GM19397 (cell line): ENCODE results near the gene HGS.
A peak's percentile ranks its signal among the peaks of the same experiment; 100 is the strongest.
"Not testable (repeated sequence)": the region's sequence is repeated elsewhere in the genome, so short reads cannot be mapped to it uniquely, and the experiment has no call there.

Experiments used
- ATAC-seq: cut with Tn5 transposase; IDR thresholded peaks from one replicate; pipeline ENCODE4 v1.9.1; 2021; ENCODE audit warnings: mild to moderate bottlenecking, moderate library complexity; ENCODE audit not compliant: unreplicated experiment

The HGS gene

GRCh38 chr17:81656118-81656743, 27.6 kb upstream of the HGS start, which contains the start of gene PDE6G:
Gene PDE6G, minus strand, starts transcription at chr17:81656542. Its CDS starts 3,237 bp downstream, at chr17:81653305.
- ATAC-seq: no peak

DNA sequence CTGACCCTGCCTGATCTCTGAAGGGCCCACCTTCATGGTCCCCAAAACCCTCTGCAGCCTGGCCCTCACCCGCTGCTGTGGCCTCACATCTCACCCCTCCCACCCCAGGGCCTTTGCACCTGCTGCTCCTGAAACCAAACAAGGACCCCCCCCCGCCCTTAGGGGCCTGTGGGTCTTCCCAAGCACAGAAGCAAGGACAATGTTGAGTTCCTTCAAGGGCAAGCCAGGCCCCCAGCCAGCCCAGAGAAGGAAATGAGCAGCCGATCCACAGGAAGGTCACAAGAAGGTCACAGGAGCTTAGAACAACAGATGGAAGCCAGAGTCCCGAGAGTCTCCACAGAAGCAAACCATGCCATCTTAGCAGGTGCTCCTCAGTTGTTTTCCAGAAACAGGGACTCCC, 27.0 kb upstream of the HGS start:
- no peak for ATAC-seq

GRCh38 chr17:81659038-81659437, 24.8 kb upstream of the HGS start:
- no peak for ATAC-seq

DNA sequence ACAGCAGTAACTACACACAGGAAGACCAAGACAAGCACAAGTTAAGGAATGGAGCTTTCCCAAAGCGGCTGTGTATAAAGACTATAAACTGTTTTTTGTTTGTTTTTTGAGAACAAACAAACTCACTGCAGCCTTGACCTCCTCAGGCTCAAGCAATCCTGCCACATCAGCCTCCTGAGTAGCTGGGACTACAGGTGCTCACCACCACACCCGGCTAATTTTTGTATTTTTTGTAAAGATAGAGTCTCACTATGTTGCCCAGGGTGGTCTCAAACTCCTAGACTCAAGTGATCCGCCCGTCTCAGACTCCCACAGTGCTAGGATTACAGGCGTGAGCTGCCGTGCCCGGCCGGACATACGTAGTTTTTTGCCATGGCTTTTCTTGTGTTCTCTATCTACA, 23.4 kb upstream of the HGS start:
- ATAC-seq: no peak

DNA sequence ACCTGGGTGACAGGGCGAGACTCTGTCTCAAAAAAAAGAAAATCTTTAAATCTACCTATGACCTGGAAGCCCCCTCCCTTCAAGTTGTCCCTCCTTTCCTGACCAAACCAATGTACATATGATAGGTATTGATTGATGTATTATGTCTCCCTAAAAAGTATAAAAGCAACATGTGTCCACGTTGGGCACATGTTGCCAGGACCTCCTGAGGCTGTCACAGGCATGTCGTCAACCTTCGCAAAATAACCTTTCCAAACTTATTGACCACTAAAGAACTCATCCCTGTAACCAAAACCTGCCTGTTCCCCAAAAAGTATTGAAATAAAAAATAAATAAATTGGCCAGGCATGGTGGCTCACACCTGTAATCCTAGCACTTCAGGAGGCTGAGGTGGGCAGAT, 21.8 kb upstream of the HGS start:
- ATAC-seq: no peak

GRCh38 chr17:81664051-81664470, 19.8 kb upstream of the HGS start:
- no peak for ATAC-seq

GRCh38 chr17:81665205-81666091, 18.4 kb upstream of the HGS start:
- peak; percentile 4 for ATAC-seq

- ATAC-seq: no peak
These were observed 17.8 kb upstream of the HGS start for GRCh38 chr17:81666092-81666341.

DNA sequence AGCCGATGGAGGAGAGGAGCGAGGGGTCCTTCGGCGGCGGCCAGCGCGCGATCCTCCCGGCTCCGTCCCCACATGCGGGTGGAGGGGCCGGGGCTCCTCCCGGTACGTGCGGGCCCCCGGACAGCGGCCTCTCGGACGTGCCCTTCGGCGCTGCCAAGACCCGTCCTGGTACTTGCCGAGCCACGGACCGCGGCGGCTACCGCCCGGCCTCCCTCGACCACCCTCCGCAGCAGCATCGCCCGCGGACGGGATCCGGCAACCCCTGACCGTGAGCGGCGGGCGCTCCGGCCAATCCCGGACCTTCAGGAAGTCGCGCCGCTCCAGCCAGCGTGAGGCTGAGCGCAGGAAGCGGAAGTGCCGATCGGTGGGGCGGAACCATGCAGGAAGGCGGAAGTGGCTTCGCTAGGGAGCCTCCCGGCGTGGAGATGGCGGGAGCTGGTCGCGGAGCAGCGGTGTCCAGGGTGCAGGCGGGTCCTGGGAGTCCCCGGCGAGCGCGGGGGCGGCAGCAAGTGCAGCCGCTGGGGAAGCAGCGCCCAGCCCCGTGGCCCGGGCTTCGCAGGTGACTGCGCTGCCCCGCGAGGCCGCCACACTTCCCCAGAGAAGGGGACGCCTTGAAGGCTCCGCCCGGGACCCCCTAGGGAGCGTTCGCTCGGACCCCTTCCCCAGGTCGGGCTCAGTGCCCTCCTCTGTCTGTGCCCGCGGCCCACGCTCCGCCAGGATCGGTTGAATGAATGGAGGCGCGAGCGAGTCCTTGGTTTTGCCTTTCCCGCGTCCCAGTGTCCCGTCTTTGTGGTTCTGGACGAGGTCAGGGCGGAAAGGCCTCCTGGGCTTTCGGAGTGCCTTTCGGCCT, 17.2 kb upstream of the HGS start, which contains the start of the genes CCDC137 and OXLD1:
TSS of gene CCDC137 (plus strand) at position 396 of the 850 bp plus-strand sequence. CDS start at position 426, 30 bp downstream.
TSS of gene OXLD1 (minus strand) at position 264 of the 850 bp plus-strand sequence. CDS start at position 236, 28 bp downstream.
- ATAC-seq: peak; percentile 92

DNA sequence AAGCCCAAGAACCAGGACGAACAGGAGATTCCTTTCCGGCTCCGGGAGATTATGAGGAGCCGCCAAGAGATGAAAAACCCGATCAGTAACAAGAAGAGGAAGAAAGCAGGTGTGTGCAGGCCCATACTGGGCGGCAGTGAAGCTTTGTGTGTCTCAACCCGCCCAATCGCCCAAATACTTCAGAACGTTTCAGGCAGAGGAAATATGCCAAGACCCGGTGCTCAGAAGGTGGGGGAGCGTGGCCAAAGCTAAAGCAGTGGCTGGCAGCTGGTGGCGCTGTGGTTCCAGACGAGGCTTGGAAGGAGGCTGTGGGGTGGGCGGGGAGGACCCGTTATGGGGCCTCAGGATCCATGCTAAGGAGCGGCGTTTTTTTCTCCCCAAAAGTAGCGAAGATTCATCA, 16.1 kb upstream of the HGS start:
- no peak for ATAC-seq

- ATAC-seq: no peak
These were observed 11.3 kb upstream of the HGS start for GRCh38 chr17:81672504-81672903.

- ATAC-seq: no peak
These were observed 10.9 kb upstream of the HGS start for GRCh38 chr17:81672954-81673353.

GRCh38 chr17:81673561-81674258, 10.1 kb upstream of the HGS start:
- ATAC-seq: no peak

DNA sequence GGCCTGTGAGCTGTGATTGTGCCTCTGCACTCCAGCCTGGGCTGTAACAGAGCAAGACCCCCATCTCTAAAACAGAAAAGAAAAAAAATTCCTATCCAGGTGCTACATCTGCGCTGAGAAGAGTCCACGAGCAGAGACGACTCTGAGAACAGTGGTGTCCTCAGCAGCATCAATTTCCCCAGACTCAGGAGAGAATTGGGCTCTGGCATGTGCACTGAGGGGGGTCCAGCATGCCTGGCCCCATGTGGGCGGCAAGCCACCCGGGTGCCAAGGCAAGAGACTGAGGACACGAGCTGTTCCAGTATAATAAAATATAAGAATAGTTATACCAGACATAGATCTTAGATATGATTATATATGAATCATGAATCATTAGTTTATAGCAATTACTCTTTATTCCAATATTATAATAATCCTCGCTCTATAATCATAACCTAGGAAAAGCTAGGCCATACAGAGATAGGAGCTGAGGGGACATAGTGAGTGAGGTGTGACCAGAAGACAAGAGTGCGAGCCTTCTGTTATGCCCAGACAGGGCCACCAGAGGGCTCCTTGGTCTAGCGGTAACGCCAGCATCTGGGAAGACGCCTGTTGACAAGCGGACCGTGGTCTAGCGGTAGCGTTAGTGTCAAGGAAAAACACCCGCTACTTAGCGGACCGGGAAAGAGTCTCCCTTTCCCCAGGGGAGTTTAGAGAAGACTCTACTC, 8.1 kb upstream of the HGS start:
- not testable (repeated sequence) for ATAC-seq

- no peak for ATAC-seq
These were observed 6.9 kb upstream of the HGS start for GRCh38 chr17:81676906-81677305.

DNA sequence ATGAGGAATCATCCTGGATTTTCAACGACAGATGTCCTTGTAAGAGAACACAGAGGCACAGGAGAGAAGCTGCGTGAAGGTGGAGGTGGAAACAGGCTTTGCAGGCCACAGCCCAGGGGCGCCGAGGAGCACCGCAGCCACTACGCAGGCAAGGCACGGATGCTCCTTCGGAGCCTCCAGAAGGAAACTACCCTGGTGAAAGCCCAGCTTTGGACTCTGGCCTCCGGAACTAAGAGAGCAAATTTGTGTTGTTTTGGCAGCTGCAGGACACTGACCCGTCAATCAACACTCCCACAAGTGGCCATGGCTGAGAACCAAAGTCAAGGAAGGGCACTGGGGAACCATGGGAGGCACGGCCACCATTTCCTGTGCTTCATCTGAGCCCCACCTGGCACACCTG, 3.7 kb upstream of the HGS start:
- no peak for ATAC-seq

GRCh38 chr17:81681672-81682071, 2.1 kb upstream of the HGS start:
- ATAC-seq: no peak

DNA sequence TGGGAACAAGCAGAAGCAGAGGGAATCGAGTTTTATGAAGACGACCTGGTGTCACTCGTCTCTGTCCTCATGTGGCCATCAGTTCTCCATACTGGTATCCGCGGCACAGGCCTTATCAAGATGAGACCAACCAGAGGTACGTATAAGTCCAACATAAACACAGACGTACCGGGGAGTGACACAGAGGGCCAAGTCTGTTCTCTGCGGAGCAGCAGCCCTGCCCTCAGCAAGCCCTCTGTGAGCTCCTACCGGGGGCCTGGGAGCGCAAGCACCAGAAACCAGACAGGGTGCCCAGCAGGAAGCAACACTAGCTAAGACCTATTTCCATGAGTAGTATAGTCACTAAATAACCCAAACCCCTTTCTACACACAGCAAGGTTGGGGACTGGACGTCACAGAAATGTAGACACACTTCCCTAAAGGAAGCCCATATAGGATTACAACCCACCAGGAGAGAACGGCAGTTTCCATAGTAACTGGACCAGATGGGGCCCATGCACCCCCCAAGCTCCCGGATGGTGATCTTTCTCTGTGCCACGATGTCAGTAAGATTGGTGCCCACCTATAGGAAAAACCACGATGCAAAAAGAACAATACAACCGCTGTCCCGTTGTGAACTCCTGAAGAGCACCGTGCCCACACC, 1.1 kb upstream of the HGS start:
- ATAC-seq: no peak

DNA sequence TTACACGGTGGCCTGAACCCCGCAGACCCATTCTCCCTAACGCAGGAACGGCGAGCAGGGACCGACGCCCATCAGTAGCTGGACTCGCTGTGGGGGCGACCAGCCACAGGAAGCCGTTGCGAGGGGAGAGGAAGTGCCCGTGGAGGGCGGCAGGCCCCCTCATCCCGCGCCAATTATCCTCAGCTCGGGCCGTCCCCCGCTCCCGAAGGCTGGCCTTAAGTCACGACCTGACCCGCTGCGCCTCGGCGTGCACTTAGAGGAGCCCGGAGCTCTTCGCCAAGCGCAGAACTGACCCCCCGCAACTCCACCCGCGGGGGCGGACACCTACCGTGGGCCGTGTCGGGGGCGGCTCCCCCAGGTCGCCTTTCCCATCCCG, 615 bp upstream of the HGS start:
- ATAC-seq: peak; percentile 1

- ATAC-seq: no peak
These were observed 666 bp downstream of the HGS start for GRCh38 chr17:81684442-81684911.
